Mammary epithelial cell (primary cell): Measurements from ENCODE around the gene CDH13.

Experiments
- CTCF ChIP-seq, 2 donors: IDR thresholded peaks in 1 of 2; conservative IDR thresholded peaks in 1 of 2; 2 replicates each; pipeline ENCODE4 v1.5.1; 2011 to 2012; ENCODE audit warnings: inconsistent platforms in 2 of 2, low read length in 2 of 2, mild to moderate bottlenecking in 2 of 2, control low read depth in 1 of 2, low read depth in 1 of 2; ENCODE audit not compliant: insufficient read depth in 1 of 2; ENCODE audit errors: extremely low read depth in 1 of 2
- EZH2 ChIP-seq: IDR thresholded peaks from 2 replicates; pipeline ENCODE4 v1.6.1; 2012; ENCODE audit warnings: low read length, inconsistent platforms, borderline replicate concordance

- no peak for TF ChIP-seq EZH2
- no peak for TF ChIP-seq CTCF (conservative IDR thresholded peaks at IDR 0.05 in 1 of 2, IDR thresholded peaks at IDR 0.05 in 1 of 2; ENCODE audit: extremely low read depth in 1 of 2, insufficient read depth in 1 of 2, low read depth in 1 of 2, low read length in 2 of 2)
Observed at GRCh38 chr16:83187405-83187804, 560.6 kb downstream of the CDH13 start.
